HL-60/S4 treated with phorbol 12-myristate 13-acetate at 8.2 ng/mL for 4 days and 3 days (cell line): ENCODE measurements around the gene ADGRG7.

Experiments used
- in situ Hi-C: fragments of 300-500 bp; cut with MboI; formaldehyde crosslinking; loops from 2 replicates; pipeline ENCODE4 v1.15.0; 2022; ENCODE audit warnings: low sequenced_read_pairs

The ADGRG7 gene

DNA sequence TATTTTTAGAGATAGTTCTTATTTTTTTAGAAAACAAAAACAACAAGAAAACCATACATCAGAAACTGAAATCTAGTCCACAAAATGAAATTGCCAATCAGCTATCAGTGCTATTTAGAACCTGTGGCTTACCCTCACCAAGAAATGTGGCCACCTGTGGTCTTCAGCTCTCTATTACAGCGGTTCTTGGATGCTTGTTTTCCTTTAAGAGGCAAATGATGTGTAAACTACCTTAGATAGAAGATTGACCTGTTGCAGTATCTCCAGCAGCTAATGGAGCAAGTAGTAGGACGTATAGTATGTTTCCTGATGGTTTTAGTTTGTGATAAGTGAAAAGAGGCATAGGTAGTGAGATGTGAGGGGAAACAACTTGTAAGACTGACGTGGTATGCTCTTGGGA is 121.1 kb downstream of the ADGRG7 start:
- in situ Hi-C loops = no loop called here

DNA sequence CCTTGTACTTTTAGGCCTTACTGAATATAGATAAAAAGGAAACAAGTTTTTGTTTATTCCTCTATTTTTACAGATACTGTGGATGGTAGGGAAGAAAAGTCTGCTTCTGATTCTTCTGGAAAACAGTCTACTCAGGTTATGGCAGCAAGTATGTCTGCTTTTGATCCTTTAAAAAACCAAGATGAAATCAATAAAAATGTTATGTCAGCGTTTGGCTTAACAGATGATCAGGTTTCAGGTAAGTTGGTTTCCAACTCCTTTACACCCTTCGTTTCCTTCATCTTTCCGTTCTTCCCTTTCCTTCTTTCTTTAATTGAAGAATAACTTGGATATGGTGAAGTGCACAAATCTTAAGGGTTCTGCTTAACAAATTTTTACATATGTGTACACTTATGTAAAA is 123.0 kb downstream of the ADGRG7 start:
- in situ Hi-C loops = no loop called here

DNA sequence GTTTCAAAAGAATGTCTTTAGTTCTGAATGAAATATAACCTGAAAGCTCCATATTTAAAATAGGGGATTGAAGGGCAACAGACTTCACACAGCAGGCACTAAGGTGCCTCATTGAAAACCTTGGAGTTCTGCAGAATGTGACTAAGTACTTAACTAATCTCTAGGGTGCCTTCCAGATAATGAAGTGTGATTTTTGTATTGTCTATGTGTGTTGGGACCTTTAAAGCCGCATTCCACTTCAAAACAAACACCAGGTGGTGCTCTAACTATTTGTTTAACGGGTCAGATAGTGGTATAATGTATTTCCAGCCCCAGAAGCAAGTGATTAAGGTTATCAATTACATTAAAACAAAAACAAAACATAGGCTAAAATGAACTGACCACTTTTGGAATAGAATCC is 127.9 kb downstream of the ADGRG7 start:
- in situ Hi-C loops = no loop called here

DNA sequence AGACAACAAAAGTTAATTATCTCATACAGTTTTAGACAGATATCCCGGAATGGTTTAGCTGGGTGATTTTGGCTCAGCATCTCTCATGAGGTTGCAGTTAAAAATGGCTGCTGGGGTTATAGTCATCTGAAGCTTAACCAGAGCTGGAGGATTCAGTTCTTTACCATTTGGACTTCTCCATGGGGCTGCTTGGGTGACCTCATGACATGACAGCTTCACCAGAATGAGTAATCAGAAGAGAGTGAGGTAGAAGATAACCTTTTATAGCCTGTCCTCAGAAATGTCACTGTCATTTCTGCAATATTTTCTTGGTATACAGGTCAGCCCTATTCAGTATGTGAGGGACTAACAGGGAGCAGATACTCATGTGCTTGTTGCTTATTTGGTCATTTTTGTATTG is 130.8 kb downstream of the ADGRG7 start:
- in situ Hi-C loops = no loop called here

DNA sequence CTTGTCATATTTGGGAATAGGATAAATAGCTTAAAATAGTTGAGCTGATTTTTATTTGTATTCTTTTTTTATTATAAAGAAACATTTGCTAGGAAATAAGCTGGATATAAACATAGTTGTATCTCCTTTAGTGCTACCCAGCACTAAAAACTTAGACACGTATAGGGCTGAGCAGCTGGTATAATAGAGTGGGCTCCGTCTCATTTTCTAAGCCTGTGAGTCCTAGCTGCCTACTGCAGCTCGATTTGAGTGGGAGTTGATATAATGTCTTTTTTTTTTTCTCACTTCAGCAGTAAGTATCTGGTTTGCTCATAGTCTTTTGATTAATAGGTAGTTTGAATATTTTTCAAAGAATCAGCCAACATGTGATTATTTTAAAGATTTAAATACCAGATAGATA is 134.1 kb downstream of the ADGRG7 start:
- in situ Hi-C loops = no loop called here

DNA sequence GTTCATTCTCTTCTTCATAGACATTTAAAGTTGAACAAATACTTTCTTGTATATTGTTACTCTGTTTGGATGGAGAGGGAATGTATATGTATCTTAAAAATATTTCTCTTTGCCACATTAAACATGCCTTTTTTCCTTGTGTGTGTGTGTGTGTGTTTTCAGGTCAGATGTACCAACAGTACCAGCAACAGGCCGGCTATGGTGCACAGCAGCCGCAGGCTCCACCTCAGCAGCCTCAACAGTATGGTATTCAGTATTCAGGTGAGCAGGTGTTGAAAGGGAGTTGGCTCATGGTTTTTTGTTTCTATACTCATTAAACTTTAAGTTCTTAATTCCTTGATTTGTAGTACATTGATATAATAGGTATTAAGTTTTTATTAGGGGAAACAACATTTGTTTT is 135.3 kb downstream of the ADGRG7 start:
- in situ Hi-C loops = no loop called here
